Neural progenitor cell (in vitro differentiated cells): ENCODE results near the gene USP34.

ENCODE experiments used
- CTCF ChIP-seq: fragments of 200-600 bp; sonication (generic); IDR thresholded peaks from 2 replicates; pipeline ENCODE4 v1.5.1; 2017; ENCODE audit warnings: antibody characterized with exemption, mild to moderate bottlenecking
- EZH2 ChIP-seq: fragments of 200-600 bp; sonication (generic); IDR thresholded peaks from 2 replicates; pipeline ENCODE4 v1.6.1; 2017; ENCODE audit warnings: antibody characterized with exemption, mild to moderate bottlenecking, moderate library complexity
- EZH2phosphoT487 ChIP-seq: fragments of 200-600 bp; sonication (generic); IDR thresholded peaks from 2 replicates; pipeline ENCODE4 v1.6.1; 2017; ENCODE audit warnings: antibody characterized with exemption

- TF ChIP-seq CTCF (no peak), EZH2 (no peak), EZH2phosphoT487 (no peak)
Observed at GRCh38 chr2:61454383-61454782, 16.5 kb downstream of the USP34 start.
